Epidermal melanocyte (primary cell): ENCODE results near the gene PTPRA.
"Not testable (repeated sequence)": the region's sequence is repeated elsewhere in the genome, so short reads cannot be mapped to it uniquely, and the experiment has no call there.

Source experiments
- DNase-seq: peaks from one replicate; pipeline ENCODE4 v3.0.0; 2011; ENCODE audit warnings: low spot score; ENCODE audit not compliant: insufficient read length

Gene PTPRA

GRCh38 chr20:2888224-2888955 is 15.1 kb downstream of the PTPRA start:
- no peak for DNase-seq

DNA sequence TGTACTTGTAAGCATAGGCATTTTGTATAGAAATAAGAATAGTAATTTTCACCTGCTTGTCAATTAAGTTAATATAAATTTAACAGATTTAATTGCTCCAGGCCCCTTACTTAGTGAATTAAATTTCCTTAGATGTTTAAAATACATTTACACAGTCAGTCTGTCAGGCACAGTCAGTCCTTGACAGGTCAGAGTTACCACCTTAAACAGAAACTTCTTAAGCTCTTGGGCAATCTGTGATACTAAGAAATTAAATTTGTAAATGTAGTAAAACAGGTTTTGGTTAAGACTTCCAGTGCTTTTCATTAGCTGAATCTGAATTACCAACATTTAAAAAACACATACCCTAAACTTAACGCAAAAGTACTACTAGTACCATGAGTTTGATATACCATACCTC is 15.9 kb downstream of the PTPRA start:
- DNase-seq = no peak

GRCh38 chr20:2889797-2890196 is 16.5 kb downstream of the PTPRA start:
- no peak for DNase-seq

DNA sequence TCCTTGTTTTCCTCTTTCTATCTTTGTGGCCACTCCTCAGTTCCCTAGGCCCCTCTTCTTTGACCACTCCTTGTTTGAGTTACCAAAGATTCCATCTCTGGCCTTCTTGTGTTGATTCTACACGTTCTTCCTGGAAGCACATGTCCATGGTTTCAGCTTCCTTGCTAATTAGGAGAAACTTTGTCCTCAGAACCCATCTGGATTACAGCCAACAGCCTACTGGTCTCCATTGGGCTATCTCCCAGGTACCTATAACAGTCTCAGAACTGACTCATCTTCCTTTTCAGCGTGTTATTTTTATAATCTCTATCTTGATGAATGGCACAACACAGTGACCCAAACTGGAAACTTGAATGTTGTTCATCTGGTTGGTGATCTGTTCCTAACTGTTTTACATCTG is 17.5 kb downstream of the PTPRA start:
- no peak for DNase-seq

DNA sequence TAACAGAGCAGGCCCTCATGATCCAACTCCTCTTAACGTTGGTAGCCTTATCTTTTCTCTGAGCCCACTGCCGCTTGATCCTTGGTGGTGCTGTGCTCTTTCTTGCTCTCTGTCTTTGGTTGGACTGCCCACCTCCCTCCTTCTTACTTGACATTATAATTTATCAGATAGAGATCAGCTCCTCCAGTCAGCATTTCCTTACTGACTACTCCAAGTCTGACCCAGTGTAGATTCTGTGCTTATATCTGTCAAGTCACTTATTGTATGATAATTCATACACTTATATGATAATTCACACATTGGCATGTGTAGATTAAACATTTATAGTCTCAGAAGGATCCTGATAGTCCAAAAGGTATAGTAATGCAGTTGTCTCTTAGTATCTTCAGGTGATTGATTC is 18.1 kb downstream of the PTPRA start:
- no peak for DNase-seq

GRCh38 chr20:2892376-2892775 is 19.1 kb downstream of the PTPRA start:
- DNase-seq = no peak

GRCh38 chr20:2894221-2894620 is 20.9 kb downstream of the PTPRA start:
- no peak for DNase-seq

- not testable (repeated sequence) for DNase-seq
Measured at GRCh38 chr20:2895154-2895553, 21.9 kb downstream of the PTPRA start.

DNA sequence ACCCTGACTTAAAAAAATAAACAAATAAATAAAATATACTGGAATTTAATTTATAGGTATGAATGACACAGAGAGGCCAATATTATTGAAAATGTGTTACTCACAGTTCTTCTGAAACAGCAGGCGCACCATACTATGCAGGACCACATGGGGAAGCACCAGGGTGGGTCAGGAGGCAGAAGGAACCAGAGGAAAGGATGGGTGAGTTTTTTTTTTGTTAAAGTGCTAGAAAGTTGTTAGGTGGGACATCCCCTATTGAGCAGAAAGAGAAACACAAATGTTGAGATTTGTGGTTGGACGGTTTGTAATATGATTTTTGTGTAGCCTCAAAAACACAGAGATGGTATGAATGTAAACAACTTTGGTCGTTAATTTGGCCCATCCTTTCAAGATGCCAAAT is 26.0 kb downstream of the PTPRA start:
- DNase-seq = no peak

- no peak for DNase-seq
Measured at GRCh38 chr20:2900845-2901592, 27.7 kb downstream of the PTPRA start.

DNA sequence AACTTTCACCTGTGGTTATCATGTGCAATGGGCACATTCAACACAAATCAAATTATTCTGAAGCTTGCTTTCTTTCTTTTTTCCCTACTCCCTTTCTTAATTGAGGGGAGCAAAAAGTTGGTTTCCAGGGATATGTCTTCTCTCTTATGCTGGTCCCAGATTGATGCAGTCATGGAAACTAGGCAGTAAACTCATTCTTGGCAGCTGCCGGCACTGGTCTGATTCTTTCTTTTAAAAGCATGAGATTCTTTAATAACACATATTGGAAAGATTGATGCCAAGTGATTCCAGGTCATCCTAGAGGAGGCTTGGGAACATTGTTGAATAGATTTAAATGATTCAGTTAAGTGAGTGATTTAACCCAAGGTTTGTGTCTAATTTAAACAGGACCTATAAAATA is 29.0 kb downstream of the PTPRA start:
- DNase-seq = no peak

DNA sequence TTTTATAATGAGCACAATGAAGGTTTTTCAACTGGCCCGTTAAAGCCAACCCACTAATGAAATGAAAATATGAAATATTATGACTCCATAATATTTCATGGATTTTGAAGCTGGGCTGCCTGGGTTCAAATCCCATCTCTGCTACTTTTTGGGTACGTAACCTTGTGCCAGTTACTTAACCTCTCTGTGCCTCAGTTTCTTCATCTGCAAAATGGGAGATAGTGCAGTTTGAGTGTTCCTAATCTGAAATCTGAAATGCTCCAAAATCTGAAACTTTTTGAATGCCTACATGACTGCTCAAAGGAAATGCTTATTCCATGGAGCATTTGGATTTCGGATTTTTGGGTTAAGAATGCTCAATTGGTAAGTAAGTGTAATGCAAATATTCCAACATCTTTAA is 29.5 kb downstream of the PTPRA start:
- no peak for DNase-seq

DNA sequence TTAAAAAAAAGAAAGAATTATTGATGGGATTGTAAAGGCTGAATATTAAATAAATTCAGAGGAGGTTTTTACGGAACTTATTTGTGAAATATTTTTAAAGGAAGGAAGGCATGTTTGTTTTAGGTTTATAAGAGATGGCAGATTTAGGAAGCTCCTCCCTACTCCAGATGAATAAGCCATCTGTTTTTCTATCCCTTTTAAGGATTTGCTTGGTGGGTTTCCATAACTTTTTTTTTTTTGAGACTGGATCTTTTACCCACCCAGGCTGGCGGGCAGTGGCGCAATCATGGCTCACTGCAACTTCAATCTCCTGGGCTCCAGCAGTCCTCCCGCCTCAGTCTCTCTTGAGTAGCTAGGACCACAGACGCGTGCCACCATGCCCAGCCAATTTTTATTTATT is 30.4 kb downstream of the PTPRA start:
- DNase-seq = no peak

GRCh38 chr20:2907519-2907918 is 34.2 kb downstream of the PTPRA start:
- DNase-seq = no peak

DNA sequence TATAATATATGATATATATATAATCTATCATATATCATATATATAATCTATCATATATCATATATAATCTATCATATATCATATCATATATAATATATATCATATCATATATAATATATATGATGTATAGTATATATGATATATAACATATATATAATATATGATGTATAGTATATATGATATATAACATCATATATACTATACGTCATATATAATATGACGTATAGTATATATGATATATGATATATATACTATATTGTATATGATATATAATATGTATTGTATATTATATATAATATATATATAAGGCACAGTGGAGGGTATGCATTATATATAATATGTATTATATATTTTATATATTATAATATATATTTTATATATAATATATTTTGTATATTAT is 36.7 kb downstream of the PTPRA start:
- DNase-seq = no peak

- no peak for DNase-seq
Measured at GRCh38 chr20:2911200-2911599, 37.9 kb downstream of the PTPRA start.

- no peak for DNase-seq
Measured at GRCh38 chr20:2914160-2914559, 40.9 kb downstream of the PTPRA start.

DNA sequence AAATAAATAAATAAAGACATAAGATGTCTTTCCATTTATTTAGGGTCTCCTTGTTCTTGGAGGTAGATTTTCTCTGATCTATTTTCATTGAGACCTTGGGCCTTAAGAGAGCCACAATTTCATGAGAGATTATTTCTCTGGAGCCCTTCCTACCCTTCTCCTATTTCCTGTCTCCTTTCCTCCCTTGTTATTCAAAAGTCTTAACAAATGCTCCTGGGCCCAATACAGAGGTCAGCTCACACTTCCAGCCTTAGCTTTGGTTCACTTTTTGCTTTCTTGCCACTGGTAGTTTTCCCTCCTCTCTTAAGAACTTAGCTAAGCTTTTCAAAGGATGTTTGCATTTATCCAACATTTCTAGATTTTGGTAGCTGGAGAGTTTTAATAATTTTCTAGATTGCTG is 44.0 kb downstream of the PTPRA start:
- no peak for DNase-seq

DNA sequence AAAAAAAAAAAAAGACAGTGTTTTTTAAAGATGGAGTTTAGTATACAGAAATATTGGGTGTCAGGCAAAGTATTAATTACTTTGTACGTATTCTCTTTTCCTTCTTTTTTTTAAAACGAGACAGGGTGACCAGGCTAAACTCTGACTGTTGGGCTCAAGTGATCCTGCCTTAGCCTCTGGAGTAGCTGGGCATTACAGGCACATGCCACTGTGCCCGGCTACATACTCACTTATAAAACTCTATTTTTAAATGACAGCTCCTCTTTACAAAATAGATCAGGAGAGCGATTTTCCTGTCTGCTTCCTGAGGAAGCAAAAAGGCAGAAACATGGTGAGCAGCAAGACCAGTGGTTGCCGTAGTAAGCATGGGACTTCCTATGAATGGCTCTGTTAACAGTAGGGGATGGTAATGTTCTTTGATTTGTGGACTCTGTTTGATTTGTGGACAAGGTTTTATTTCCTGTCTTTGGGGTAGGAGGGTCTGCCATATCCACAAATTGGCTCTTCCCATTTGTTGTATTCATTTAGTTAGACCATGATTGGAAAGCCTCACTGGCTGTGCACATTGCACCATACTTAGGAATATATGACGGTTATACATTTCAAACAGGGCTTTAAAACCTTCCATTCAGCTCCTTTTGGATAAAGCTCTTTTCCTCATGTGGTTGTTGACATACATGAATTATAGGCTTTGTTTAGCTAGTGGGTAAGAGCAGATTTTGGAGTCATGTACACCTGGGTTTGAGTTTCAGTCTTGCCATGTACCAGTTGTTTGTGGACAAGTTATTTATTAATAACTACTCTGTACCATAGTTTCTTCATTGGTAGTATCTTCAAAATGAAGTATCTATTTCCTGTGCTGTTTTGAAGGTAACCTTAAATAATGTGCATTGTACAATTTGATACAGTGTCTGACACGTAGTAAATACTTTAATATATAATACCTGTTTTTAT is 45.1 kb downstream of the PTPRA start:
- DNase-seq = no peak

DNA sequence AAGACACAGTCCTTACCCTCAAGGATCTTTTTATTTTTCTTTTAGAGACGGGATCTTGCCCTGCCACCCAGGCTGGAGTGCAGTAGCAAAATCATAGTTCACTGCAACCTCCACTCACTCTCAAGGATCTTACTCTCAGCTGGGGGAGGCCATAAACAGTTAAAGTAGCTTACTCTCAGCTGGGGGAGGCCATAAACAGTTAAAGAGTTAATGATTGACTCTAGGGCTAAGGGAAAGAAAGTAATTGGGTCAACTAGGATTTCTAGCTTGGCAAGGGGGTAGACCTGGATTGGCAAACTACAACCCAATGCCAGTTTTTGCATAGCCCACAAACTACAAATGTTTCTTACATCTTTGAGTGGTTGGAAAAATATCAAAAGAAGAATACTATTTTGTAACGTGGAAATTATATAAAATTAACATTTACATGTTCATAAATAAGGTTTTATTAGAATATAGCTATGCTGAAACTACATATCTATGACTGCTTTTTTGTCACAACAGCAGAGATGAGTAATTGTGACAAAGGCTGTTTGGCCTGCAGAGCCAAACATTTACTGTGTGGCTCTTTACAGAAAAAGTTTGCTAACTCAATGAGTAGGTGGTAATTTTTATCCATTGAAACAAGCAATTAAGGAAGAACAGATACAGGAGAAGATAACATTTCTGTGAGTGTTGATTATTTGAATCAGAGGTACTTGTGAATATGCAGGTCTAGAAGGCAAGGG is 46.4 kb downstream of the PTPRA start:
- no peak for DNase-seq

GRCh38 chr20:2920473-2920872 is 47.2 kb downstream of the PTPRA start:
- DNase-seq = no peak
